Measurements from ENCODE around the gene FAM24A.
"Not testable (repeated sequence)": the region's sequence is repeated elsewhere in the genome, so short reads cannot be mapped to it uniquely, and the experiment has no call there.

GRCh38 chr10:122868768-122869167, 41.6 kb upstream of the FAM24A start:
- TF ChIP-seq EZH2phosphoT487 (IDR thresholded peaks at IDR 0.05; ENCODE audit: unreplicated experiment); CTCF (conservative IDR thresholded peaks at IDR 0.05; ENCODE audit: low read depth in 2 of 2): not testable (repeated sequence)

Measured in GM23338 (cell line).